GM19324 (cell line): Measurements from ENCODE around the gene TSC2.

Experiments used
- ATAC-seq: cut with Tn5 transposase; IDR thresholded peaks from one replicate; pipeline ENCODE4 v1.9.1; 2021; ENCODE audit warnings: mild to moderate bottlenecking, moderate library complexity; ENCODE audit not compliant: unreplicated experiment, low FRiP score

TSC2 gene

DNA sequence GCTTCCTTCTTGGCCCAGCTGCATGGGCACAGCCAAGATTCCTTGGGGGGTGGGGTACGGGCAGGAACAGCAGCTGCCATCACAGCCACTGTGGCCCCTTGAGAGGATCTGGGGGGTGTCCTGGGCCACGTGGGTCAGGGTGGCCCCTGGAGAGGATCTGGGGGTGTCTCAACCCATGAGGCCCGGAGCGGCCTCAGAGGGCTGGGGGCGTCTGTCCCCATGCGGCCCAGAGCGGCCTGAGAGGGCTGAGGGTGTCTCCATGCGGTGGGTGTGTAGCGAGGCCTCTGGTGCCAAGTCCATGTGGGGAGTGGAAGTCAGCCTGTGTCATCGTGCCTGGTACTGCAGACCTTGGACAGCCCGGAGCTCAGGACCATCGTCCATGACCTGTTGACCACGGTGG, 13.7 kb downstream of the TSC2 start:
- no peak for ATAC-seq

DNA sequence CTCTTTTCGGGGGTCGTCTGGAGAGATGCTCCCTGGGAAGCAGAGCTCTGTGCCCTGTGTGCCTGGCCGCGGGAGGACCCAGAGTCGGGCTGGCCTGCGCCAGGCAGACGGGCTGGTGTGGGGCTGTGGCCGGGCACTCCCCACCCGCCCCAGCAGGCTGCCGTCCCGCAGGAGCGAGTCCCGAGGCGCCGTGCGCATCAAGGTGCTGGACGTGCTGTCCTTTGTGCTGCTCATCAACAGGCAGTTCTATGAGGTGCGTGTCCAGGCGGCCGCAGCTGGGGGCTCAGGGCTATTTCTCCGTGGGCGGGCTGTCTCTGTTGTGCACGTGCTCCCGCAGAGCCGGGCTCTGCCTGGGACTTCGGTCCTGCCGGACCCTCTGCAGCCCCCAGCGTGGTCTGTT, 15.0 kb downstream of the TSC2 start:
- no peak for ATAC-seq

DNA sequence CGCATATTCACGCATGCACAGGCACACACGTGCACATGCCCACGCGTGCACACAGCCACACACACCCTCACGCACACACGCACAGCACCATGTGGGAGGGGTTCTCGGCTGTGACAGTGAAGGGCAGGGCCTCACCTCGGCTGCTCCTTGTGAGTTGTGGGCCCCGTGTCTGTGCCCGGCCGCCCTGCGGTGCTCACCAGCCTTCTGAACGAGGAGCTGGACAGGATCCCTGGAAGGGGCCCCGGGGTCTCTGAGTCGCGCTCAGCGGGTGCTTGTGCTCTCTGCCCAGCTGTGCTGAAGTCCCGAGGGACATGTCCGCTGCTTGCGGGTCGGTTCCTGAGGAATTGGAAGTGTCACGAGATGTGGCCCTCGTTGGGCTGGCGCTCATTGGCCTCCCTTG, 16.1 kb downstream of the TSC2 start:
- ATAC-seq: no peak

DNA sequence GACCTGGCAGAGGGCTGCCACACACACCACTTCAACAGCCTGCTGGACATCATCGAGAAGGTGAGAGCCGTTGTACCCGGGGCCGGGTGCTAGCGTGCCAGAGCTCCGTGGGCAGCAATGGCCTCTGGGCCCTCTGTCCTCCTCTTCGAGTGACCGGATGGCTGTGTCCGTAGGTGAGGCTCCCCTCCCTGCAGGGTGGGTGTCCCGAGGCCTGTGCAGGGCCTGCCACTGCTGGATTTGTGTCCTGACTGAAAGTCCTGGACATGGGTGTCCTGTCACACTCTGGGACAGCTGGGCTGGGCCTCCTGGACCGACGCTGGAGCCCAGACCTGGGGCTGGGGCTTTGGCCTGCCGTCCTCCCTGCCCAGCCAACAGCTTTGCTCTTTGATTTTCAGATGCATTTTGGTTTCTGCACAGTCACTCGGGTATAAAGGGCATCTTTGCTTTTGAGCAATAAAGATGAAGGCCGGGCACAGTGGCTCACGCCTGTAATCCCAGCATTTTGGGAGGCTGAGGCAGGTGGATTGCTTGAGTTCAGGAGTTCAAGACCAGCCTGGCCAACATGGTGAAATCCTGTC, 16.7 kb downstream of the TSC2 start:
- no peak for ATAC-seq

DNA sequence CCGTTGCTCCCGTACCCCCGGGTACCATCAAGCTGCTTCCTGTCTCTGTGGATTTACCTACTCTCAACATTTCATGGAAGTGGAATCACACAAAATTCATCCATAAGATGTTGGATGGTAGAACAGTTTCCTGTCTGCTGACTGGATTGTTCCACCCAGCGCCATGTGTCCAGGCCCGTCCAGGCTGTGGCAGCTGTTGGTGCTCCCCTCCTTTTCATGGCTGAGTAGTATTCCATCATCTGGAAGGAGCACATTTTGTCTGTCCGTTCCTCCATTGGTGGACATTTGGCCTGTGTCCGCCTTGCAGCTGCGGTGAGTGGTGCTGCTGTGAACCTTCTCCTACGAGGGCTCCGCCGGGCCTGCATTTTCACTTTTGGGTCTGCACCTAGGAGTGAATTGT, 18.4 kb downstream of the TSC2 start:
- no peak for ATAC-seq

DNA sequence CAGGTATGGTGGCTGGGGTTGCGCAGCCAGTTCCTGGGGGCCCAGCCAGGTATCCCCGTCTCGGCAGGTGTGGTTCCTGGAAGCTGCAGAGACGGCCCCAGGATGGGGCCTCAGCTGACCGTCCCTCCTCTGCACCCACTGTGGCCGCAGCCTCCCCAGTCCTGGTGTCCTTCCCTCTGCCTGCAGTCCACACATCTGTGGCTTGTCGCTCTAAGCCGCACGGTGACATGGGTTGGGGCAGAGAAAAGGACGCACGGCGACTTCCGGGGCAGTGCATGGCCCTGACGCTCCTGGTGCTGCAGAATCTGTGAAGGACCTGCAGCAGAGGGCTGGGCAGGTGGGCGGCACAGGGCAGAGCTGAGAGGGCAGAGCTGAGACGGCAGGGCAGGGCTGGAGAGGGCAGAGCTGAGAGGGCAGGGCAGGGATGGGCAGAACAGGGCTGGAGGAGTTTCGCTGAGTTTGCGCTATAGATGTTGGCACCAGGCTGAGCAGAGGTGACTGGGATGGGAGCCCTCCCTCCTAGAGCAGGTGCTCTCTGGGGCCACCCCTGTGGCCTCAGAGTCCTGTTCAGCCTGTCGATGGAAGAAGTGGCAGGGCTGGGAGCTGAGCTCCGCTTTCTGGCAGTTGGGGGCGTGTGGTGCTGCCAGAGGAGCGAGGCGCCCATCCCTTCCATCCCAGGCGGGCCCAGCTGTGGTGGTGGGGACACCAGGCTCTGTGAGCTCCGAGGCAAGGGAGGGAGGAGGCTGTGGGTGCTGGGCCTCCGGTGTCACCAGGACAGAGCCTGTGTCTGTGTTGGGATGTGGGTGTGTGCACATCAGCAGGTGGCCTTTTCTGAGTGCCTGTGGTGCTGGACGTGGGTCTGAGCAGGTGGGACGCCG, 23.0 kb downstream of the TSC2 start:
- no peak for ATAC-seq

DNA sequence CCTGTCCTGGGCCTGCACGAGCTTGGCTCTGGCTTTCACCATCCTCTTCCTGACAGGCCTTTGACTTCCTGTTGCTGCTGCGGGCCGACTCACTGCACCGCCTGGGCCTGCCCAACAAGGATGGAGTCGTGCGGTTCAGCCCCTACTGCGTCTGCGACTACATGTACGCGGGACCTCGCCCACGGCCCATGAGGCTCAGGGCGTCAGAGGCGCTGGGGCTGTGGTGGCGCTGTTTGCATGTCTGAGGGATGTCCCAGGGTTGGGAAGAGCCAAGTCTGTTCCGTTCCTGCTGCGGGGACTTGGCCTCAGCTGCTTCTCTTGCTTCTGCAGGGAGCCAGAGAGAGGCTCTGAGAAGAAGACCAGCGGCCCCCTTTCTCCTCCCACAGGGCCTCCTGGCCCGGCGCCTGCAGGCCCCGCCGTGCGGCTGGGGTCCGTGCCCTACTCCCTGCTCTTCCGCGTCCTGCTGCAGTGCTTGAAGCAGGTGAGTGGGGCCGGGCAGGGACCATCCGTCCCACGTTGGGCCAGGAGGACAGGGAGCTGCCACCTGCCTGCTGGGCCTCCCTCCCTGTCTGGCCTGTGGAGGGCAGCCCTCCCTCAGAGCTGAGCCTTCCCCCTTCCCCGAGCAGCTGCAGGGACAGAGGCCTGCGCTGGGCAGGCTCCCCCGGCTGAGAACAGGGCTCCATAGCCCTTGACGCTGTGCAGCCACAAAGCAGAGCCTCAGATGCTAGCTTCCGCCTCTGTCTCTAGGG, 23.8 kb downstream of the TSC2 start:
- ATAC-seq: no peak

DNA sequence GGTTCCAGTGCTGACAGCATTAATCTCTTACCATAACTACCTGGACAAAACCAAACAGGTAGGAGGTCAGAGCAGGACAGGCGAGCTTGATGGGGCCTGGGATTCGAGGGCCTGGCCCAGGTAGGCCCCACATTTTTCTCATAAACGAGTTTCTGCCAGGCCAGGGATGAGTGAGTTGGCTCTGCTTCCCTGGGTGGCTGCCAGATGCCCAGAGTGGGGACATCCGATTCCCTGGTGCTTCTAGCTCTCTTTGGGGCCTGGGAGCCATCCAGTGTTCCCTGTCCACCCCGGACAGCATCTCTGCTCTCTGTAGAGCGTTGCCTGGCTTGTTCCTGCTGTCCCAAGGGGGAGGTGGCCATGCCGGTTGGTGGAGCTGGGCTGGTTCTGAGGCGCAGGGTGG, 25.1 kb downstream of the TSC2 start:
- ATAC-seq: no peak

DNA sequence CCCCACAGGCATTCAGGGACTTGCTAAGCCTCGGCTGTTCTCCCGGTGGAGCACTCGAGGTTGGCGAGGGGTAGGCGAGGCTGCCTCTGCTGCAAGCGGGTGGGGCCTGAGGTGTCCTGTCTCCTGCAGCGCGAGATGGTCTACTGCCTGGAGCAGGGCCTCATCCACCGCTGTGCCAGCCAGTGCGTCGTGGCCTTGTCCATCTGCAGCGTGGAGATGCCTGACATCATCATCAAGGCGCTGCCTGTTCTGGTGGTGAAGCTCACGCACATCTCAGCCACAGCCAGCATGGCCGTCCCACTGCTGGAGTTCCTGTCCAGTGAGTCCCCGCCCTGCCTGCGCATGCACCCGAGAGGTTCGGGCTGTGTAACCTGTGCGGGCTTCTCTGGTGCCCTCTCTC, 26.3 kb downstream of the TSC2 start:
- no peak for ATAC-seq

DNA sequence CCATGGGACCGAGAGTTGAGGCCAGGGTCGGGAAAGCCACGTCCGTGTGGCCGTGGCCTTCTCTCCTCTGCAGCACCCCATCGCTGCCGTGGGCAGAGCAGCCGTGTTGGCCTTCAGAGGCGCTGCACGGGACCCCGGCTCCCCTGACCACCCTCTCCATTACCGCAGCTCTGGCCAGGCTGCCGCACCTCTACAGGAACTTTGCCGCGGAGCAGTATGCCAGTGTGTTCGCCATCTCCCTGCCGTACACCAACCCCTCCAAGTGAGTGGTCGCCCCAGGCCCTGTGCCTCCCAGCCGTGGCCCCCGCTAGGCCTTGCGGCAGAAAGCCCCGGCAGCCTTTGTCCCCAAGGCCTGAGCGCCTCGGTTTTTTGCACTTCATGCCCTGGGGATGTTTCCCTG, 27.8 kb downstream of the TSC2 start:
- no peak for ATAC-seq

DNA sequence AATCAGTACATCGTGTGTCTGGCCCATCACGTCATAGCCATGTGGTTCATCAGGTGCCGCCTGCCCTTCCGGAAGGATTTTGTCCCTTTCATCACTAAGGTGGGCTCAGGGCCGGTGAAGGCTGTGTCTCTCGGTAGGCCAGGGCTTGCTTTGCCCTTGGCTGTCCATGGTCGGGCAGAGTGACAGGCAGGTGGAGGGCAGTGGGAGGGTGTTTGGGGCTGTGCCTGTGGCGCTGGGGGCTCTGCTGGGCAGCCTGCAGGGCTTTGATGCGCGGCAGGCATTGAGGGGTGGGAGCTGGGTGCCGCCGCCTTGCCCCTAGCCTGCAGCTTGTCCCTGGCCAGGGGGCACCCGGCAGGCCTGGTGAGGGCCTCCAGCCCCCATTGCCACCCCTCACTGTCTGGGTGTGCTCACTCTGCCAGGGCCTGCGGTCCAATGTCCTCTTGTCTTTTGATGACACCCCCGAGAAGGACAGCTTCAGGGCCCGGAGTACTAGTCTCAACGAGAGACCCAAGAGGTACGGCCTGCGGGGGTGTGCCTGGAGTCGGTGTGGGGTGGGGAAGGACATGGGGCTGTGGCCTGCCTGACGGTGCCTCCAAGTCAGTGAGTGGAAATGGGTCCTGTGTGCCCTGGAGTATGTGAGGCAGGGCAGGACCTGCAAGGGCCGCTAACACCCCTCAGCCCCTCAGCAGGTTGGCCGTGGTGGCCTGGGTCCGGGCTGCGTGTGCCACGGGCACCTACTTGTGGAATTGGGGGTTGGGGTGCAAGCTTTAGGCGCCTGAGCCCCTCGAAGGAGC, 28.5 kb downstream of the TSC2 start:
- no peak for ATAC-seq

DNA sequence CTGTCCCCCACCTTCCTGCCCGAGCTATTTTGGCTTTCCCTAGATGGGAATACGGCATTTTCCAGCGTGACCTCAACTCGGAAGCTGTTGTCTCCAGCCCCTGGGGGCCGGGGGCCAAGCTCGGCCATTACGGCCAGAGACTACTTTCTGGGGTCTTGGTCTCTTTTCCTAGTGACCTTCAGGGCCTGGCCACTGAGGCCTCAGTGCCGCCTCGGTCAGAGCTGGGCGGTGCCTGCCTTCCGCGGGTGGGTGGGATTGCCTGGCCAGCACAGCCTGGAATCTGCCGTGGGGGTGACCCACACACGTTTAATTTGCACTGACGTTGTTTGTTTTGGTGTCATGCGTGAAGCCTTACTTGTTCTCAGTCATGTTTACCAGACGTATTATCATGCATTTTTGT, 29.2 kb downstream of the TSC2 start:
- ATAC-seq: no peak

DNA sequence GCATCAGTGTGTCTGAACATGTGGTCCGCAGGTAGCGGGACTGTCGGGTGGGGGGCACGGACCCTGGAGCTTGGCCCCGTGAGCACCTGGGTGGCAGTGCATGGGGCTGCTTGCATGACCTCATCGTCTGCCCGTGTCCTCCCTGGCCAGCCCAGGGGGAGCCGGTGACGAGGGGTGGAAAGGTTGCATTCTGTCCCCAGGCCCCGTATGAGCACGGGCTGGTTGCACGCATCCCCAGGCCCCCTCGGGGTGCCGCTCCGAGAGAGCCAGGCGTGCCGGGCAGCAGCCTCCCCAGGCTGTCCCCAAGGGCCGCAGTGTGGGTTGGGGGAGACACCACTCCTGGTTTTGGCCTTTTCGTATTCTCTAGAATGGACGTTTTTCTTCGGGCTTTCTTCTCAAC, 29.9 kb downstream of the TSC2 start:
- ATAC-seq: no peak

DNA sequence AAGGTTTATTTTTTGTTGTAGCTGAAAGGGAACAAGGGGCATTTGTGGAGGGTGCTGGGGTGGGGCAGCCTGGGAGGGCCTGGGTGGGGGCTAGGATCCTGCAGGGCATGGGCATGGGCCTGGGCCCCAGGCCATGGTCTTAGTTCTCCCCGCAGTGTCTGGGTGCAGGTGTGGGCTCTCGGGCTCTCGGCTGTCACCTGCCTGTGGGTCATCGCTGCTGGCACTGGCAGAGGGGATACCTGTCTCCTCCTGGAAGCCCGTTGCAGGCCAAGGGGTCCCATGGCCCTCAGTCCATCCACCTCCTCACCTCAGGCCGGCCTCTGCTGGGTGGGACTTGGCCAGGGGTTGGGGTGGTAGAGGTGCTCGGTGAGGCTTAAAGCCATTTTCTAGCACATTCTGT, 30.3 kb downstream of the TSC2 start:
- ATAC-seq: no peak

DNA sequence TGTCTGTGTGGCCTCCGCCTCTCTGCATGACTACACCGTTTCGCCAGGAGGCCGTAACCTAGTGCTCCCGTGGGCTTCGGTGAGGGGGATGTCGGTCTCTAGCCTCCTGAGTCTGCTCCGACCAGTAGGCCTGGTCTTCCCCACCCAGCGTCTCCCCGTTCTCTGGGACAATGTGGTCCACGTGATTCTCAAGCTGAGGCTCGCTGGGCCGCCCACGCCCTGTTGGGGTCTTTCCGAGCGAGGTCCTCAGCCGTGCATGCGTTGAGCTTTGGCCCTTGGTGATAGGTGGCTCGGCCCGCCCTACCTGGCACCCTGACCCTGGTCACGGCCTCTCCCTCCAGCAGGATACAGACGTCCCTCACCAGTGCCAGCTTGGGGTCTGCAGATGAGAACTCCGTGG, 30.9 kb downstream of the TSC2 start:
- ATAC-seq: no peak

DNA sequence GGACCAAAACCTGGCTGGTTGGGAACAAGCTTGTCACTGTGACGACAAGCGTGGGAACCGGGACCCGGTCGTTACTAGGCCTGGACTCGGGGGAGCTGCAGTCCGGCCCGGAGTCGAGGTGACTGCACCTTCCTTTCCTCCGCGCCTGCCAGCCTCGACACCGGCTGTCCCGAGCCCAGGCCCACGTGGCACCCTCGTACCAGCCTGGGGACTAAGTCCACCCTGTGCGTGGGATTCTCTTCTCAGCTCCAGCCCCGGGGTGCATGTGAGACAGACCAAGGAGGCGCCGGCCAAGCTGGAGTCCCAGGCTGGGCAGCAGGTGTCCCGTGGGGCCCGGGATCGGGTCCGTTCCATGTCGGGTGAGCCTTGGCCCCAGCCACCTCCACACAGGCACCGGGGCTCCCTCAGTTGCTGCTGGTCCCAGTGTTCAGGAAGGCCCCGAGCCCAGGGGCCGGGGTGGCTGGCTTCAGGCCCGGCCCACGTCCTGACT, 31.6 kb downstream of the TSC2 start:
- ATAC-seq: no peak

DNA sequence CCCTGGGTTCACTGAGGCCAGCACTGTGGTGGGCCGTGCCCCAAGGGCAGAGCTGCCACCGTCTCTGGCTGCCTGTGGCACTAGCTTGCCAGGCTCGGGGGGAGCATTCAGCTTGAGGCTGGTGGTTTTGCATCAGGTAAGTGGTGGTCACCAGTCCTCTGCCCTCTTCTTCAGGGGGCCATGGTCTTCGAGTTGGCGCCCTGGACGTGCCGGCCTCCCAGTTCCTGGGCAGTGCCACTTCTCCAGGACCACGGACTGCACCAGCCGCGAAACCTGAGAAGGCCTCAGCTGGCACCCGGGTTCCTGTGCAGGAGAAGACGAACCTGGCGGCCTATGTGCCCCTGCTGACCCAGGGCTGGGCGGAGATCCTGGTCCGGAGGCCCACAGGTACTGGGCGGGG, 32.2 kb downstream of the TSC2 start:
- ATAC-seq: no peak

DNA sequence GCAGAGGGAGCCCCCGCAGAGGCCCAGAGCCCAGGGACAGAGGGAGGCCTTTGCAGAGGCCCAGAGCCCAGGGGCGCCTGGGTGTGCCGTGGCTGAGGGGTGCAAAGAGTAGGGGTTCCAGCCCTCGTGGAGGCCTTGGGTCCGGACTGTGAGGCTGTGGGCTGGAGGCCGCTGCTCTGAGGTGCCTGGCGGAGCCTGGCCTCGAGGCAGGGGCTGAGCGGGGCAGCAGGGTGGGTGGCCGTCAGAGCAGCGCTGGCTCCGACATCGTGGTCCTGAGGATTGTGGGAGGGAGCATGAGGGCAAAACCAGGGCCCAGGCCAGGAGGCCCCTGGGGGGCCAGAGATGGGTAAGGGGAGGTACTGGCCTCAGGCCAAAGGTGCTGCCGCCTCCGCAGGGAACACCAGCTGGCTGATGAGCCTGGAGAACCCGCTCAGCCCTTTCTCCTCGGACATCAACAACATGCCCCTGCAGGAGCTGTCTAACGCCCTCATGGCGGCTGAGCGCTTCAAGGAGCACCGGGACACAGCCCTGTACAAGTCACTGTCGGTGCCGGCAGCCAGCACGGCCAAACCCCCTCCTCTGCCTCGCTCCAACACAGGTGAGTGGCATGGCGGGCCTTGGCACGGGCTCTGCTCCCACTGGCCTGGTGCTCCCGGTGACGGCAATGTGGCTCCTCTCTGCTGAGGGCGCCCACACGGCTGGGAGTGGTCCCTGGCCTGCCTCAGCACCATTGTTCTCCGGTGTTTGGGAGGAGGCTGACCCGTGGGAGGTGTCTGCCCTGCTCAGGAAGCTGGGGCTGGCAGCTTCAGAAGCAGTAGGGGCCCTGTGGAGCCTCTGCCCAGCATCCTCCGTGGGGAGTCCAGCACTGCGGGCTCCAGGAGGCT, 33.7 kb downstream of the TSC2 start:
- ATAC-seq: no peak

DNA sequence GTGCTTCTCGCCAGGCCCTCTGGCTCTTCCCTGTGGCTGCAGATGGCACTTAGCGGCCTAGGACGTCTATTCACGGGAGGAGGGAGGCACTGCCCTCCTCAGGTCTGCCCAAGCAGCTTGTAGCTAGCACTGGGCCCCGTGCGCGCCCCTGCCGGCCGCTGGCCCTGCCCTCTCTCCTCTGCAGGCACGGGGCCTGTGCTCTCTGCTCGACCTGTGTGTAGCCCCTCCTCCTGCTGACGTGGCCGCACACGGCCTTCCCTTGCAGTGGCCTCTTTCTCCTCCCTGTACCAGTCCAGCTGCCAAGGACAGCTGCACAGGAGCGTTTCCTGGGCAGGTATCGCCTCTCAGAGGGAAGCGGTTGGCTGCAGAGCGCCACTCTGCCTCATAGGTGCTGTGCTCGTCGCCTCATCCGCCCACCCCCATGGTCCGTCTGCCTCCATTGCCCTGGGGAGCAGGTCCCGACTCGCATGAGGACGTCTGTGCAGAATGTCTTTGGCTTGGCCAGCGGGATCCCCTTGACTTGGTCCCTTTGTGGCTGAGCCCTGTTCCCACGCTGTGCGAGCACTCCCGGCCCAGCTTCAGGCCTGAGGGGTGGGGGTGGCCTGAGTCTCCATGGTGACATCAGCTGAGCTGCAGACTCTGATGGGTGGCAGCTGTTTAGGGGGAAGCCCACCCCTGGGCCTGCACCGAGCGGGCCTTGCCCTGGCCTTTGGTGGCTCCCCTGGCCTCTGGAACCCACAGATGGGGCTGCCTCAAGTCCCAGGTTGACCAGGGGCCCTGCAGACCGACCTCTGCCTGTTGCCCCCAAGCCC, 34.6 kb downstream of the TSC2 start:
- ATAC-seq: no peak
